SKM-1 treated with dmso at 0.1 percent for 144 hours (cell line): ENCODE results near the gene MRPL4.
A peak's percentile ranks its signal among the peaks of the same experiment; 100 is the strongest.
"Not testable (repeated sequence)": the region's sequence is repeated elsewhere in the genome, so short reads cannot be mapped to it uniquely, and the experiment has no call there.

Source experiments
- DNase-seq: peaks from one replicate; lab custom pipeline; 2025; ENCODE audit not compliant: unreplicated experiment; lab: John Stamatoyannopoulos, UW

MRPL4 gene

DNA sequence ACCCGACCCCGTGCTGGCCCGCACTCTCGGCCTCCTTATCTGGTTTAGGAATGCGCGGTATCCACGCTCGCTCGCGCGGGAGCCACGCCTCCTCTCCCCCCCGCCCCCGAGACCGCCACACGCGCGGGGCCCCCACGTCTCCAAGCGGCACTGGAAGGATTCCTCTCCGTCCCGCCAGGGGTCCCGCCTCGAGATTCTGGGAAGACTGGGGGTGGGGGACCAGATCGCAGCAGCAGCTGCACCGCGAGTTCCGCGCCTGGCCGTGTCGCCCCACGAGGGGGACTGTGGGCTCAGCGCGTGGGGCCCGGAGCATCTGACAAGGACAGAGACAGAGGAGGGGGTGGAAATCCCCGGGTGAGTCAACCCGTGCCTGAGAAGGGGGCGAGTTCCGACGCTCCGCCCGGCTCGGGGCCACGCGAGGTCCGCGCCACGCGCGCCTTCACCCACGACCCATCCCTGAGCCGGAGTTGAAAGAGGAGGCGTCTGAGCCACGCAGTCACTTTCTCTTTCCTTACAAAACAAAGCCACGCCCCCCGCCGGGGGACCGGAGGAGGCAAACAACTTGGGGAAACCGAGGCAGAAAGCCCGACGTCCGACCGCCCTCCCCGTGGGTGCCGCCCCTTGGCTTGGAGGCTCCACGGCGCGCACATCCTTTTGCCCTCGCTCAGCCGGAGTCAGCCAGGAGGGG lies 21.7 kb upstream of the MRPL4 start:
- no peak for DNase-seq

DNA sequence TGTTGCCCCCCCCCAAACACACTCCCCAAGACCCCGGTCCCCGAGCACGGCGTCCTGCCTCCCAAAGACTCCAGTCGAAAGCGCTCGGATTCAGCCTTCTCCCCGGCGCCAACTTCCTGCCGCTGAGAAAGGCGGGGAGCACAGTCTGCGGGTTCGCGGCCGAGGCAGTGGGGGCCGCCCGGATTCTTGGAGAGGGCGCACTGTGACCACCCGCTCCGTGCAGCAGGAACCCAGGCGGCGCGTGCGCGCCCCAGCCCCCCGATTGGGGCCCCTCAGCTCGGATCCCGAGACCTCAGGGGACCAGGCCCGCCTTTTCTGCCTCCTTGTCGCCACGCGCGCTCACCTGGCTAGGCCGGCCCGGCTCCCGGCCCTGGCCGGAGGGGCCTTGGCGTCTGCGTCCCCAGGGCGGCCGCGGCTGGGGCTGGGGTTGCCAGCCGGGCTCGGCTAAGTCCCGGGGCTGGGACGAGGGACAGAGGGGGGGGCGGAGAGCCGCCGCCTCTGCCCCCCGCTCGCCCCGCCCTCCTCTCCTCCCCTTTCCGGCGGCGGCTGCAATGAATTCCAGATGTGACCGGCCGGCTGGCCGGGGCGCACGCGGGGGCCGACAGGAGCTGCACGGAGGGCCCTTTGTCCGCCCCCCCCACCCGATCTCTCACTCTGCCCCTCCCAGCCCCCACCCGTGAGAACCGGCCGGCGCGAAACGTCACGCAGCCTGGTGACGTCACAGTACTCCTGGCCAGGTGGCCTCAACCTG lies 21.0 kb upstream of the MRPL4 start, which contains the start of gene S1PR2:
TSS of gene S1PR2 (minus strand) at position 471 of the 751 bp plus-strand sequence. CDS start 6,426 bp downstream, outside the sequence.
- peak; percentile 51 for DNase-seq

DNA sequence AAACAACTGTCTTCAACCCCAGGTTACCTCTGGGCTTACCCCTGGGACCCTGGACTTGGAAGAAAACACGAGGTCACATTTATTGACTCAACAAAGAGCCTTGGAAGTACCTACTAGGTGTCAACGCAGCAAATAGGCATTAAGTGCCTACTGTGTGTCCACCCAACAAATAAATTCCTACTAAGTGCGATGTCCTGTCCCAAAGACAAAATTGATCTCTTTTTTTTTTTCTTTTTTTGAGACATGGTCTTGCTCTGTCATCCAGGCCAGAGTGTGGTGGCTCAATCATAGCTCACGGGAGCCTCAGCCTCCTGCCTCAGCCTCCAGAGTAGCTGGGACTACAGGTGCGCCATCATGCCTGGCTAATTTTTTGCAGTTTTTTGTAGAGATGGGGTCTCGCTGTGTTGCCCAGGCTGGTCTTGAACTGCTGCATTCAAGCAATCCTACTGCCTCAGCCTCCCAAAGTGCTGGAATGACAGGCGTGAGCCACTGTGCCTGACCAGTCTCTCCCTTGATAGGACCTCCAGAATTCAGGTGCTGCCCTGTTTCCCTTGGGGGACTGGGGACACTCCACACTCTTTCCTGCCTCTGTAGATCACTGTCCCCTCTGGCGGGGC lies 20.3 kb upstream of the MRPL4 start:
- no peak for DNase-seq

DNA sequence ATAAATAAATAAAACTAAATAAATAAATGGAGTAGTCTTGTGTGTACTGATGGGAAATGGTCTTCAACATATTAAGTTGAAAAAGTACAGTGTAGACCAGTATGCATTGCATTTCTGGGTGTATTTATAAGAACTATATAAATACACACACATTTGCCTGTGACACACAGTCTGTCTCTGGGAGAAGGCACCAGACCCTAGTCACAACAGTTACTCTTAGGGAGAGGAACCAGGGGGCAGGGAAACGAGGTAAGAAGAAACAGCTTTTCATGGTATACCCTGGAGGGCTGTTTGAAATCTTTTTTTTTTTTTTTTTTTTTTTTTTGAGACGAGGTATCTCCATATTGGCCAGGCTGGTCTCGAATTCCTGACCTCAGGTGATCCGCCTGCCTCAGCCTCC lies 18.1 kb upstream of the MRPL4 start:
- DNase-seq: no peak

DNA sequence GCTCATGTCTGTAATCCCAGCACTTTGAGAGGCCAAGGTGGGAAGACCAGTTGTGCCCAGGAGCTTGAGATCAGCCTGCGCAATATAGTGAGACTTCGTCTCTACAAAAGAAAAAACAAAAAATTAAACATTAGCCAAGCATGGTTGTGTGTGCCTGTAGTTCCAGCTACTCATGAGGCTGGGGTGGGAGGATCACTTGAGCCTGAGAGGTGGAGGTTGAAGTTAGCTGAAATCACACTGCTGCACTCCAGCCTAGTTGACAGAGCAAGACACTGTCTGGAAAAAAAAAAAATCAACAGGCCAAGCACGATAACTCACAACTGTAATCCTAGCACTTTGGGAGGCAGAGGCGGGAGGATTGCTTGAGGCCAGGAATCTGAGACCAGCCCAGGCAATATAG lies 17.0 kb upstream of the MRPL4 start:
- DNase-seq: no peak

DNA sequence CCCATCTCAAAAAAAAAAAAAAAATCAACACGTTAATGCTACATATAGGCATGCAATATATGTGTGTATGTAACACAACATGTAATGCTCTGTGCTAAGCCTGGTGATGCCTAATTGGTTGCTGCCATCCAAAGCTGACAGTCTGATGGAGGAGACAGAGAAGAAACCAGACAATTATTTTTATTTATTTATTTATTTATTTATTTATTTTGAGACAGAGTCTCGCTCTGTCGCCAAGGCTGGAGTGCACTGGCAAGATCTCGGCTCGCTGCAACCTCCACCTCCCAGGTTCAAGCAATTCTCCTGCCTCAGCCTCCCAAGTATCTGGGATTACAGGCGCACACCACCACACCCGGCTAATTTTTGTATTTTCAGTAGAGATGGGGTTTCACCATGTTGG lies 16.6 kb upstream of the MRPL4 start:
- not testable (repeated sequence) for DNase-seq

DNA sequence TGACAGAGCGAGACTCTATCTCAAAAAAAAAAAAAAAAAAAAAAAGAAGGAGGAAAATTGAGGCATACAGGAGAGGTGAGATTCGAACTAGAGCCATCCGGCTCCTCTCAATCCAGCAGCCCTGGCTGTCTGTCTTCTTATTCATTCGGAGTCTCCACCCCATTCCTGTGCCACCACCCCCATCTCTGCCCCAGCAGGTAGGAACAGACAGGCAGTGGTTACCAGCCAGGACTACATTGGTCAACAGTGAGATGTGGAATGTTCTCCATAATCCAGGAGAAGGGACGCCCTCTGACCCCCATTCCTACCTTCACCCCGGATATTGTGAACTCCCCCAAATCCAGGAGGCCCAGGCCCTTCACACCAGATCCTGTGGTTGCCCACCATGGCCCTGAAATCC lies 14.3 kb upstream of the MRPL4 start:
- DNase-seq: no peak

DNA sequence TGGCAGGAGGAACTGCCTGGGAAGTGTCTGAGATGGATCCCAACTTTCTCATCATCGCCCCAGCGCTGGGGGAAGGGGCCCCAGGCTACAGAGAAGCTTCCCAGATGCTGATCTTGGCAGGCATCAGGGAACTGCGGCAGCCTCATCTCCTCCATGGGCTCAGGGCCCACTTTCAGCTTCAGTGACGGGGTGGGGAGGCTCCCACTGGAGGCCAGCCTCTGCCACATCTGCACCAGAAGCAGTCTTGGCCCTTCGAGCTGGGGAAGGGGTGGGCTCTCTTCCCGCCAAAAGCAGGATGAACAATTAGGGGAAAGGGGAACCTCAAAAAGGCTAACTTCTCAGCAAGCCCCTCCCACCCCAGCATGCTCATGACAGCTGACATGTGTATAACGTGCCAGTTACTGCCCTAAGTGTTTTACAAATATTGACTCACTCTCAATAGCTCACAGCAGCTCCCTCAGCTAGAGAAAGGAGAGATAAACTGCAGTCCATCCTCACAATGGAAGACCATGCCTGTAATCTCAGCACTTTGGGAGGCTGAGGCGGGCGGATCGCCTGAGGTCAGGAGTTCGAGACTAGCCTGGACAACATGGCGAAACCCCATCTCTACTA lies 13.7 kb upstream of the MRPL4 start:
- DNase-seq: no peak

DNA sequence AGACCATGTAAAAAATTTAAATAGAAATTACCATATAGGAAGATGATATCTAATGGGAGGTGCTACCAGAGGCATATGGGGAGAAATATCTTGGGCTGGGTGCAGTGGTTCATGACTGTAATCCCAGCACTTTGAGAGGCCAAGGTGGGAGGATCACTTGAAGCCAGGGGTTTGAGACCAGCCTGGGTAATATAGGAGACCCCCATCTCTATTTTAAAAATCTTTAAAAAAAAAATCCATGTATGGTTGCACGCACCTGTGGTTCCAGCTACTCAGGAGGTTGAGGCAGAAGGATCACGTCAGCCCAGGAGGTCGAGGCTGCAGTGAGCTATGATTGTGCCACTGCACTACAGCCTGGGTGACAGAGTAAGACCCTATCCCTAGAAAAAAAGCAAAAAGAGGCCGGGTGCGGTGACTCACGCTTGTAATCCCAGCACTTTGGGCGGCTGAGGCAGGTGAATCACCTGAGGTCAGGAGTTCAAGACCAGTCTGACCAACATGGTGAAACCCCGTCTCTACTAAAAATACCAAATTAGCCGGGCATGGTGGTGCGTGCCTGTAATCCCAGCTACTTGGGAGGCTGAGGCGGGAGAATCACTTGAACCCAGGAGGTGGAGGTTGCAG lies 10.1 kb upstream of the MRPL4 start:
- DNase-seq: not testable (repeated sequence)

DNA sequence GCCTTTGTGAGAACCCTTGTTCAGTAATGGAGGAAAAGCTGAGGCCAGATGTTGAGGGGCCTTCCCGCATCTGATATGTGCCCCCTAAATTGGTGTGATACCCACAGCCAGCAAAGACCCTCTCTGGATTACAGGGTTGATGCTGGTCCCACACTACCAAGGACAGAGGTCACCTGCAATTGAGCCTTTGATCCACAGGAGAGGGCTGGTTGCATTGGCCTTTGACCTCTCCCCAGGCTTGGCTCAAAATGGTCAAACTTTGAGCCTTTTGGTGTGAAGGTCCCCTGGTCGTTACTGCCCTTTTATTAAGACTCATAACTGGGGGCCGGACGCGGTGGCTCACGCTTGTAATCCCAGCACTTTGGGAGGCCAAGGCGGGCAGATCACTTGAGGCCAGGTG lies 8.4 kb upstream of the MRPL4 start:
- DNase-seq: no peak

DNA sequence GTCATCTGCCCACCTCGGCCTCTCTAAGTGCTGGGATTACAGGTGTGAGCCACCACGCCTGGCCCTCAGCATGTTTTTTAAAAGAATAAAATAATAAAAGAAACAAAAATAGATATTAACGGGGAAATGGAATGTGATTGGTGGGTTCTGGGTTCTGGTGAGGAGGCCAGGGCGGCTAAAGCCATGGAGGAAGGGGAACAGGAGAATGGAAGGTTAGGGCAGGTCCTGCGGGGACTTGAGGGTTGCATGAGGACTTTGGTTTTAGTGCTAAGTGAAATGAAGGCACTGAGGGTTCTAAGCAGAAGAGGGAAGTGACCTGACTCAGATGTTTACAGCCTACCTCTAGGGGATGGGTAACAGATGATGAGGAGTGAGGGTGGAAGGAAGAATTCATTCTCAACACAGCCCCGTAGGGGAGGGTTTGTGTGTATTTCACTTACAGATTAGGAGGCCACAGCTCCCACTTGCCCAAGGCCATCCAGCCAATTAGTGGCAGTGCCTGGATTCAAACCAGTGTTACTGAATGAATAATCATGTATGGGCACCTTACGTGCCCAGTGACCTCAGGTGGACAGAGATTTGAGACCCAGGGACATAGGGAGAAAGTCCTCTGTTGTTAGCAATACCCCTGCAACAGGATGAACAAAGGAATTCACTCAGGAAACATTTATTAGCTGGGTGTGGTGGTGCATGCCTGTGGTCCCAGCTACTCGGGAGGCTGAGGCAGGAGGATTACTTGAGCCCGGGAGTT lies 6.7 kb upstream of the MRPL4 start:
- peak; percentile 29 for DNase-seq

DNA sequence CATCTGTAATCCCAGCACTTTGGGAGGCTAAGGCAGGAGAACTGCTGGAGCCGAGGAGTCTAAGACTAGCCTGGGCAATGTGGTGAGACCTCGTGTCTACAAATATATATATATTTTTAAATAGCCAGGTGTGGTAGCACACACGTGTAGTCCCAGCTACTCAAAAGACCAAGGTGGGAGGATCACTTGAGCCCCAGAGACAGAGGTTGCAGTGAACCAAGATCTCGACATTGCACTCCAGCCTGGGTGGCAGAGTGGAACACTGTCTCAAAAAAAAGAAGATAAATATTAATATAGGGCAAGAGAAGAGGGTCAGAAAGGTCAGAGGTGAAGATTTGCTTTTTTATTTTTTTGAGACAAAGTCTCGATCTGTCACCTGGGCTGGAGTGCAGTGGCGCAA lies 5.5 kb upstream of the MRPL4 start:
- DNase-seq: no peak

DNA sequence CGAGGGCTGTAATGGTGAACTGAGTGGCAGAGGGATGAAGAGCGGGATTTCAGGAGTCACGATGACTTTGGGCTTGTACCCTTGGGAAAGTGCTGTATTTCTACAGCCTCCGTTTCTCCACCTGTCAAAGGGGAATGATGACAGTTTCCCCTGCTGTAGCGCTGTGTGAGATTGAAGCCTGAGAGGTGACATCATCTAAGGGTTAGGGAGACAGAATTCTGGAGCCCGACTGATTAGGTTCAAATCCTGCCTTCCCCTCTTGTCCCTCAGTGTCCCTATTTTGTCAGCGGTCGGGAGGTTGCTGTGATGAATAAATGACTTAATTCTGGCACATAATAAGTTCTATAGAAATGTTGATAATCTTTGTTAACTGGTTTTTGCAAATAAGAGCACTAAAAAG lies 693 bp downstream of the MRPL4 start:
- no peak for DNase-seq

DNA sequence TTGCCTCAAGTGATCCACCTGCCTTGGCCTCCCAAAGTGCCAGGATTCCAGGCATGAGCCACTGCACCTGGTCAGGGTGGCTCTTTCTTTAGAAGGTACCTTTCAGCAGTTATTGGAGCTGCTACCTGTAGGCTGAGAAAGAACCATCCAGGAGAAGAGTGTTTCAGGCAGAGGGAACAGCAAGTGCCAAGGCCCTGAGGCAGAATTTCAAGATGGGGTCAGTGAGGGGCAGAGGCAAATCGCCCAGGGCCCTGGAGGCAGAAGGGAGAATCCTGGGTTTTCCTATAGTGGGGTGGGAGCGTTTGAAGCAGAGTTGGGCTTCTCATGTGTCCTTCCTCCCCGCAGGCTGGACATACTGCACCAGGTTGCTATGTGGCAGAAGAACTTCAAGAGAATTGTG lies 2.2 kb downstream of the MRPL4 start:
- DNase-seq: no peak

DNA sequence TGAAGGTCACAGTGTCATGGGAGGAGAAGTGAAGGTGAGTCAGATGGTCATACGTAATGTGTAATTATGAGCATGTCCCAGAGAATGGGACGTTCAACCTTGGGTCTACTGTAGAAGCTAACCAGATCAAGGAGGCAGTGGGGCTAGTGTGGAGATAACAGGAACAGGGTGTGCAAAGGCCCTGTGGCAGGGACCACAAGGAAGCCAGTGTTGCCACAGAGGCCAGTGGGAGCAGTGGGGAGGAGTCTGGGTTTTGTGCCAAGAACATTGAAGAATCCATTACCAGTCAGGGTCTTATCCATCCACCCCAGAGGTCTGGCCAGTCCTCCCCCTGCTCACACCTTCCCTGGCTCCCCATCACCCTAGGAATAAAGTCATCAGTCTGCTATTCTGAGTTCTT lies 3.3 kb downstream of the MRPL4 start:
- no peak for DNase-seq

DNA sequence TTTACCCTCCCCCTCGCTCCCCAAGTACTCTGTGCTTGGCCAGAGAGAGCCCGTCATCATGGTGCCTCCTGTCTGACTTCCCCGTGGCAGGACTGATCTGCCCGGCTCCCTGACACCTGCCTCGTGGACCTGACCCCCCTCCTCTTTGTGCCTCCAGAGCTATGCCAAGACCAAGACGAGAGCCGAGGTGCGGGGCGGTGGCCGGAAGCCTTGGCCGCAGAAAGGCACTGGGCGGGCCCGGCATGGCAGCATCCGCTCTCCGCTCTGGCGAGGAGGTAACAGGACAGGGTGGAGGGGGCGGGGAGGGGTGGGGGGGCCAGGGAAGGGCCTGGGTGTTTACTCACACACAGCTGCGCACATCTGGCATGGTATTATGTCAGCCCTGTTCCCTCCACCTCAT lies 4.5 kb downstream of the MRPL4 start:
- DNase-seq: no peak

DNA sequence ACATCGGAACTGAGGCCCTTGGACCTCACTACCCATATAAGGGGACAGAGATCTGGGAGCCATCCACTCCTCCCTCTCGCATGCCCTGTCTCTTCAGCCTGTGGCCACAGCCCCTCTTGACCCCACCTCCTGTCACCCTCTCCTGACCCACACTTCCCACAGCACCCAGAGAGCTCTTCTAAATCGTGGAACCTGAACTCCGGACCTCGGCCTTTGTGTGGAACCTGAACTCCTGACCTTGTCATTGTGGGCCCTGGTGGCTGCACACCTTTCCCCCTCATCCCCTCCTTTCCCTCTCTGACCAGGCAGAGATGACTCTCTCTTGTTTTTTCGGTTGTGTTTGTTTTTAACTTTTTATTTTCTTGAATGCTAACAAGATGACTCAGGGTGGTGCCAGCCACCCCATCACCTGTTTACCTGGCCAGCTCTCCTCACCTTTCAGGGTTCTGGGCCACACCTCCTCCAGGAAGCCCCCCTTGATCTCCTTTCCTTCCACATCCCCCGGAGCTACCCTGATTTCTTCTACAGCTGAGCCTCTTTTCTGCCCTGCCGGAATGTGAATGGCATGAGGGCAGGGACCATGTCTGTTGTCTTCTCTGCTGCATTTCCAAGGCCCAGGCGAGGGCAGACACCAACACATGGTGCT lies 5.1 kb downstream of the MRPL4 start:
- no peak for DNase-seq

DNA sequence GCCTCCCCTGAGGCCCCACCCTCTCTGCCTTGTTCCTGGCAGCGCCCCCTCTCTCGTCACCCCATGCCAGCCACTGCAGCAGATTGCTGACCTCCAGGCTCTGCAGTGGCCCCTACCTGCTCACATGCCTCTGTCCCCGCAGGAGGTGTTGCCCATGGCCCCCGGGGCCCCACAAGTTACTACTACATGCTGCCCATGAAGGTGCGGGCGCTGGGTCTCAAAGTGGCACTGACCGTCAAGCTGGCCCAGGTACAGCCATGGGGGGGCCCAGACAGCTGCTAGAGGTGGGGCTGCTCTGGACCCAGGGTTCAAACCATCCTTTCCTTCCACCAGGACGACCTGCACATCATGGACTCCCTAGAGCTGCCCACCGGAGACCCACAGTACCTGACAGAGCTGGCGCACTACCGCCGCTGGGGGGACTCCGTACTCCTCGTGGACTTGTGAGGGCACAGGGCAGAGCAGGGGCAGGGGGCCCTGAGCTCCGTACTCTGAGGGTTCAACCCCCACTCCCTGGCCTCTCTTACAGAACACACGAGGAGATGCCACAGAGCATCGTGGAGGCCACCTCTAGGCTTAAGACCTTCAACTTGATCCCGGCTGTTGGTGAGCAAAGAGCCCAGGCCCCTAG lies 6.2 kb downstream of the MRPL4 start:
- DNase-seq: no peak

DNA sequence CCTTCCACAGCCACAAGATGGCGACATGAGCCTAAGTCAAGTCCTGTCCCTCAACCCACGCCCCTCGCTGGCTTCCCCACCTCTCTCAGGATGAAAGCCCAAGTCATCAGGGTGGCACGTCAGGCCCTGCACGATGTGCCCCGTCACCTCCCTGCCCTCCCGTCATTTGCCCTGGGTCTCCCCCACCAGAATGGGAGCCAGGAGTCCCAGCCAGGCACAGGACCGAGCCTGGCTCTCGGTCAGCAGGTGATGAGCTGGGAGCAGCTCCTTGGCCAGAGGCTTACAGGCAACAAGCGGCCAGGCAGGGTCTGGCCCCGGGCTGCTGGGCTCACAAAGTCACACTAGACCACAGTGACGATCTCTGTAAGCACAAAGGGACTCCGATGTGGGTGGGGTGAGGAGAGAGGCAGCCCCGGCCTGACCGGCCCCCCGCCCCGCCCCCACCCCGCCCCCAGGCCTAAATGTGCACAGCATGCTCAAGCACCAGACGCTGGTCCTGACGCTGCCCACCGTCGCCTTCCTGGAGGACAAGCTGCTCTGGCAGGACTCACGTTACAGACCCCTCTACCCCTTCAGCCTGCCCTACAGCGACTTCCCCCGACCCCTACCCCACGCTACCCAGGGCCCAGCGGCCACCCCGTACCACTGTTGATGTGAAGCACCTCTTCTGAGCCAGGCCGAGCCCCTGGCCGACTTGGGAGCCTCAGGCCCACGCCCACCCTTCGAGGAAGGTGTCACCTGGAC lies 7.3 kb downstream of the MRPL4 start:
- peak; percentile 66 for DNase-seq
